UCSD-AML1 (cell line): ENCODE measurements around the gene PADI3.
"Not testable (repeated sequence)": the region's sequence is repeated elsewhere in the genome, so short reads cannot be mapped to it uniquely, and the experiment has no call there.

Experiments
- DNase-seq: peaks from one replicate; lab custom pipeline; 2025; ENCODE audit not compliant: unreplicated experiment; lab: John Stamatoyannopoulos, UW

PADI3 gene

GRCh38 chr1:17241011-17241779 is 7.7 kb upstream of the PADI3 start:
- DNase-seq = not testable (repeated sequence)

GRCh38 chr1:17241780-17242074 is 7.2 kb upstream of the PADI3 start:
- DNase-seq = not testable (repeated sequence)

DNA sequence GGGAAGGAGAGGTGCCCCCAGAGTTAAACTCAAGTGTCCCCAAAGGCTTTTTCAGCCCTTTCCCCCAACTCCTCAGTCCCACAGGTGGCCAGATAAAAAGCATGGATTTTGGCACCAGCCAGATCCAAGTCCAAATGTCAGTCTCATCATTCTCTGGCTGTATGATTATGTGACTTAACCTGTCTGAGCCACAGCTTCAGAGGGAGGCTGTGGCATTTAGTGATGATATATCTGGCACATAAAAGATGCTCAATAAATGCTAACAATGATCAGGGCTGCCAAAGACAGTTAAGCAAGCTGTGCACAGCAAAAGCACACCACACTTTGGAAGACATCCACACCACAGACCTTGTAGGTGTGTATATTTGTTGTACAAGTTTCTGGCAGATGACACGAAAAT is 5.6 kb upstream of the PADI3 start:
- DNase-seq = no peak

DNA sequence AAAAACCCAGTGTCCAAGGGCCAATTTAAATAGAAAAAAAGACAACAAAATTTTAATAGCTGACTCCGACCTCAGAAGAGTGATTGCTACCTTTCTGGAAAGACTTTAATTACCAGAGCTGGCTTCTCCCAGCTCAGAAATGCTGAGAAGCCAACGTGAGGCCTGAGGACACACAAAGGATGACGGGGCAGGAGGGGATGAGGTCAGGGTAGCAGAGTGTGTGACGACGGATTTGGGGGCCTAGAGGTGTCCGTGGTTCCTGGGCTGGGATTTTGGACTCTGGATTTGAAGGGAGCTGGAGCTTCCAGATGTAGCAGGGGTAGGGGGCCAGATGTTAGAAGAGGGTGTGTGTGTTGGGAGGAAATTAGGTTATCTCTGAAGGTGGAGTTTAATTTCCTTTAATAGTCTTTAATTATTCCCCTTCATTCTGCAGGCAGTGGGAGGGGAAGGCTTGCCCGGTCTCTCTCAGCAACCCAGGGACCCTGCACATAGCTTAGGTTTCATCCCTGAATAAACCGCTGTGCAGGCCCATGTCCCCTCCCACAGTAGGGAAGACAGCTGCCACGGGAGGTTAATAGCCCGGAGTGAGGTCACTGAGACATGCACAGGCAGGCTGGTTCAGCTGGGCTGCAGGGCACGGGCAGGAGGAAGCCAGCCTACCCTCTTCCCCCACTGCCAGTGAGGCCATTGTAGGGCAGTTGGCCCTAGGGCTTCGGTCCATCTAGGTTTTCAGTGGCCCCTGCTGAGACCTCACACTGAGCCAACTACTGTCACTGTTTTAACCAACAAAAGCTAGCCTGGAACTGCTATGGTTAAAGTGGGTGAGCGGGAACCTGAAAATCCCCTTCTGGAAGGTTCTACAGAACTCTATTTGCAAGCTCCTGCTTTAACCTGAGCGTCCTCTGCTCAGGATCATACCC is 3.8 kb upstream of the PADI3 start:
- DNase-seq = peak; percentile 23

DNA sequence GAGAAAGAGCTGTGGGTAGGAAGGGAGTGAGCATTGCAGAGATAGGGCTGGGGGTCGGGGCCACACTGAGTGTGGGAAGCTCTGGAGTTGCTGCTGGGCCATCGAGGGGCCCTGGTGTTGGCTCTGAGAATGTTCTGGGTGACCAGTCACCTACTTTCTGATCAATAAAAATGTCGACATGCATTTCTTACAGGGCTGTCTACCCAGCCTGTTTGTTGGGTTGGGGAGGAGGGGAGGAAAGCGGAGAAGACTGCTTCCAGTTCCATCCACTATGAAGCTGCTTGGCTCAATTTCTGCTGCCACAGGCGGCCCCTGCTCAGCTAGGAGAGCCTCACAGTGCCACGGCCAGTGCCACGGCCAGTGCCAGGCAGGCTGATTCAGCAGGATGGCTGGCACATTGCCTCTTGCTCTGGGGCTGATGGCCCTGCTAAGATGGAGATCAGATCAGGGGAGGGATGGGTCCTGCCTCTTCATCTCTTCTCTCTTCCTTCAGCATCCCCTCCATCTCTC is 3.0 kb upstream of the PADI3 start:
- DNase-seq = no peak

GRCh38 chr1:17246971-17247370 is 1.9 kb upstream of the PADI3 start:
- no peak for DNase-seq

DNA sequence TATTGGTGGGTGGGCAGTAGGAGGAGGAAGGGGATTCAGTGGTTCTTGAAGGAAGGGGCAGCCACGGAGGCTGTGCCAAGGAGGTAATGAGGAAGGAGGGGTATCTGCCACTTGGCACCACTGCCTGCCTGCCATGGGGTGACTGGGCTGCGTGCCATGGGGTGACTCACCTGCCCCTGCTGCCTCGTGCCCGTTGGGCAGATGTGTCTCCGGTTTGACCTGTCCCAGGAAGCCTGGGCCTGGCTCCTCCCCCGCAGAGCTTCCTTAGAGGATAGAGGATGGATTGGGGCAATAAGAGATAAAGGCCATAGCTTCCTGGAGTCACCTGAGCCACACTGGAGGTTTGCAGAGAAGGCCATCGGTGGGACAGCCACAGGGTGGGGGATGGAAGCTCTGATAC is 1.7 kb downstream of the PADI3 start:
- DNase-seq = peak; percentile 64

GRCh38 chr1:17251246-17251645 is 2.3 kb downstream of the PADI3 start:
- DNase-seq = no peak

GRCh38 chr1:17251701-17252376 is 2.9 kb downstream of the PADI3 start:
- DNase-seq = no peak

- DNase-seq = no peak
Observed at GRCh38 chr1:17255336-17255735, 6.4 kb downstream of the PADI3 start.

GRCh38 chr1:17258116-17258757 is 9.3 kb downstream of the PADI3 start:
- no peak for DNase-seq

GRCh38 chr1:17258758-17259130 is 9.8 kb downstream of the PADI3 start:
- DNase-seq = no peak

DNA sequence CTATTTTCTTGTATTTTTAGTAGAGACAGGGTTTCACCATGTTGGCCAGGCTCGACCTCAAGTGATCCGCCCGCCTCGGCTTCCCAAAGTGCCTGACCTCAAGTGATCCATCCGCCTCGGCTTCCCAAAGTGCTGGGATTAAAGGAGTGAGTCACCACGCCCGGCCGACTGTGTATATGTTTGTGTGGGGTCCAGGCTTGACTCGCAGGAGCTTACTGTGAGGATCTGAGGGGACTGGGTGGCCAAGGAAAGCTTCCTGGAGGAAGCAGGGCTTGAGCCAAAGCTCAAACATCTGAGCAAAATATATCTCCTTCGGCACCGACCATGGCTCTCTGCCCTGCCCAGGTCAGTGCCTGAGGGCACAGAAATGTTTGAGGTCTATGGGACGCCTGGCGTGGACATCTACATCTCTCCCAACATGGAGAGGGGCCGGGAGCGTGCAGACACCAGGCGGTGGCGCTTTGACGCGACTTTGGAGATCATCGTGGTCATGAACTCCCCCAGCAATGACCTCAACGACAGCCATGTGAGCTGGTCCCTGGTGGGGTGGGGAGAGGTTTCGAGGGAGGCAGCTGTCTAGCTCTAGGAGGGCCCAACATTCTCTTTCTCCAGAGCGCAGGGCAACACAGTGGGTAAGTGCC is 10.5 kb downstream of the PADI3 start:
- DNase-seq = no peak

DNA sequence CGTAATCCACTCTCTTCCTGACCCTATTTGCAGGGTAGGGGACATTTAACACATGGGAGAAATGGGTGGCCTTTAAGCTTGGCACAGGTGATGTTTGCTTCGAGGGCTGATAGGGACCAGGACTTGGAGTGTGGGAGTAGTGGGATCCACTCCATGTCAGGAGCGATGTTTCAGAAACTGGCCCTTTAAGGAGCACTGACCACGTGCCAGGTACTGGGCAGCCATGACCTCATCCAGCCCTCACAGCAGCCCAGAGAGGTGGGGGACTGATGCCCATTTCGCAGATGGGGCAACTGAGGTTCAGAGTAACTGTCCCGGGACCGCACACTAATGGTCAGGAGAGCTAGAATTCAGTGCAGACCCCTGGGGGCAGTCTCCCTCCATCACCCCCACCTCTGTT is 11.4 kb downstream of the PADI3 start:
- DNase-seq = no peak

DNA sequence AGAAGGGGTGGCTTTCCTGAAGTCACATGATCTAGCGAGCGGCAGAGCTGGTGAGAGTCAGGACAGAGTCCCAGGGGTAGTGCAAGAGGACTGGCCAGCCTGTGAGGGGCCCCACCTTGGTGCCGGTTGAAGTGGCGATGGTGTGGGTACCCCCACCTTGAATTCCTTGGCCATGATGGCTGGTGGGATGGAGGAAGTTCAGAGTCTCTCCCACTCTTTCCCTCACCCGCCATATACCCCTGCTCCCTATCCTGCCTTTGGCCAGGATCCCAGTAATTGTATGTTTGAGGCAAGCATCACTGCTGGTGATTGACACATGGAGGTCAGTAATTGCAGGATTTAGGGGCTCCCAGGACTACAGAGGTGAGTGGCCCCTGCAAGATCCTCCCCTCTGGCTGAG is 11.8 kb downstream of the PADI3 start:
- no peak for DNase-seq

DNA sequence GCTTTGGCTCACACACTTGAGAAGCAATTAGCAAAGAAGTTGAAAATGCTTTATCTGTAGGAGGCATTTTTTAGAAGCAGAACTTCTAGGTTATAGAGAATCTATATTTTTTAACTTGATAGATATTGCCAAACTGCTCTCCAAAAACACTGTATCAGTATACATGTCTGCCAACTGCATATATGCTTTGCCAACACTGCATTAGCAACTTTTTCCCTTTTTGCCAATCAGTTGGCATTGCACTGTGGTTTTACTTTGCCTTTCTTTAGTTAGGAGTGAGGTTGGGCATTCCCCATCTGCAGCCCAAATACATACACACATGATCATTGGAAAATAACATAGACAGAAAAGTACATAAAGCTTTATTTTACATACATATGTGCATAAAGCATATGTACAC is 15.0 kb downstream of the PADI3 start:
- no peak for DNase-seq

DNA sequence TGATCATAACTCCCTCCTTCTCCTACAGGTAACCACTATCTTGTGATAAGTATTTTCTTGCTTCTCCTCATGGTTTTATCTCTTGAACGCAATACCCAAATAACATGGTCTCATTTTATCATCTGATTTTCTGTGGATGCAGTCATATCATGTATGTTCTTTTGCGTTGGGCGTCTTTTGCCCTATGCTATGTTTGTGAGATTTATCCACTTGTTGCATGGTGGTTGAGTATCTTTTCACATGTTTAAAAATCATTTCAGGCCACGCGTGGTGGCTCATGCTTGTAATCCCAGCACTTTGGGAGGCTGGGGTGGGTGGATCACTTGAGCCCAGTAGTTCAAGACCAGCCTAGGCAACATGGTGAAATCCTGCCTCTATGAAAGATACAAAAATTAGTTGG is 15.6 kb downstream of the PADI3 start:
- no peak for DNase-seq

DNA sequence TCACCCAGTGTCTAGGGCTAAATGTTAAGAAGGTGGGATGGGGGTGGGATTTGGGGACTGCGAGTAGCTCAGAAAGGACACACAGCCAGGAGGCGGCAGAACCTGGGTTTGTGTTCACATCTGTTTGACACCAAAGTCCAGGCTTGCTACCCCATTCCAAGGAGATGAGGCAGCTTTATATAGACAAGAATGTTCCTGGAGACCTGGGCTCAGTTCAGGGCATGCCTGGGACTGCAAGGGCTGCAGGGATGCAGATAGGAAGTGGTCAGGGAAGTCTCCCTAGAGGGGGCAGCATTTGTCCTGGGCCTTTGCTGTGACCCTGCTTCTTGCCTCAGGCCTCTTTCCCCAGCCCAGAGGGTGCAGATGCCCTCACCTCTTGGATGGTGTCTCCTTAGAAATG is 16.3 kb downstream of the PADI3 start:
- DNase-seq = no peak

DNA sequence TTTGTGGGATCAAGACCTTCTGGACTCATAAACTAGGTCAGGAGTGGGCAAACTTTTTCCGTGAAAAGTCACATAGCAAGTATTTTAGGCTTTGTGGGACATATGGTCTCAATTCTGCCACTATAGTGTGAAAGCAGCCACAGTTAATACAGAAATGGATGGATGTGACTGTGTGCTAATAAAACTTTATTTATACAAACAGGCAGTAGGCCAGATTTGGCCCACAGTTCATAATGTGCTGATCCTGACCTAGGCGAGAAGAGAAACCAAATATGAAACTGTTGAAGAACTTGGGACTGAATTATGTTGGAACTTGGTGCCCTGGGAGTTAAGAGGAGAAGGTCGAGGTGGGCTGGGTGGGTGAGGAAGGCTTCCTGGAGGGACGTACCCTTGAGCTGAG is 17.1 kb downstream of the PADI3 start:
- DNase-seq = no peak

GRCh38 chr1:17270891-17271765 is 22.2 kb downstream of the PADI3 start:
- no peak for DNase-seq
